Islet of Langerhans (tissue), 1 donor: Measurements from ENCODE around the gene AQP6.
"Not testable (repeated sequence)": the region's sequence is repeated elsewhere in the genome, so short reads cannot be mapped to it uniquely, and the experiment has no call there.

ENCODE experiments used
- FAIRE-seq: peaks from one replicate; lab custom pipeline; 2011; peaks lifted over from hg19 to GRCh38; lab: Jason Lieb, UNC

AQP6 gene

GRCh38 chr12:49970658-49971057 lies 2.1 kb upstream of the AQP6 start:
- no peak for FAIRE-seq

- FAIRE-seq, result no peak
Measured at GRCh38 chr12:49971141-49971540, 1.6 kb upstream of the AQP6 start.

GRCh38 chr12:49972129-49972528 lies 618 bp upstream of the AQP6 start:
- no peak for FAIRE-seq

GRCh38 chr12:49973361-49973830 lies 649 bp downstream of the AQP6 start:
- no peak for FAIRE-seq

GRCh38 chr12:49974231-49974675 lies 1.5 kb downstream of the AQP6 start:
- FAIRE-seq, result no peak

GRCh38 chr12:49974677-49975317 lies 2.0 kb downstream of the AQP6 start:
- no peak for FAIRE-seq

GRCh38 chr12:49975318-49975761 lies 2.6 kb downstream of the AQP6 start:
- no peak for FAIRE-seq

GRCh38 chr12:49976557-49976956 lies 3.8 kb downstream of the AQP6 start:
- FAIRE-seq, result no peak

GRCh38 chr12:49978125-49978524 lies 5.4 kb downstream of the AQP6 start:
- no peak for FAIRE-seq

GRCh38 chr12:49979016-49979586 lies 6.4 kb downstream of the AQP6 start:
- no peak for FAIRE-seq

- no peak for FAIRE-seq
Measured at GRCh38 chr12:49979791-49980190, 7.0 kb downstream of the AQP6 start.

GRCh38 chr12:49980501-49981349 lies 8.0 kb downstream of the AQP6 start:
- FAIRE-seq, result no peak

GRCh38 chr12:49982246-49983087 lies 9.7 kb downstream of the AQP6 start:
- no peak for FAIRE-seq

GRCh38 chr12:49983892-49984291 lies 11.1 kb downstream of the AQP6 start:
- no peak for FAIRE-seq

- FAIRE-seq, result no peak
Measured at GRCh38 chr12:49984476-49985359, 12.0 kb downstream of the AQP6 start.

GRCh38 chr12:49985981-49986380 lies 13.2 kb downstream of the AQP6 start:
- peak; percentile 27 for FAIRE-seq

- not testable (repeated sequence) for FAIRE-seq
Measured at GRCh38 chr12:49986476-49986875, 13.7 kb downstream of the AQP6 start.

- no peak for FAIRE-seq
Measured at GRCh38 chr12:49987625-49988303, 15.0 kb downstream of the AQP6 start.

- FAIRE-seq, result not testable (repeated sequence)
Measured at GRCh38 chr12:49989400-49989799, 16.7 kb downstream of the AQP6 start.

GRCh38 chr12:49990273-49990672 lies 17.5 kb downstream of the AQP6 start:
- FAIRE-seq, result no peak

GRCh38 chr12:49998453-49998852 lies 25.7 kb downstream of the AQP6 start:
- no peak for FAIRE-seq
